Measurements from ENCODE around the gene CTSO. TPM values are rescaled to one million over a fixed set of nuclear protein-coding genes. Genes with fewer than 3 reads are reported as not detected.
"Not testable (repeated sequence)": the region's sequence is repeated elsewhere in the genome, so short reads cannot be mapped to it uniquely, and the experiment has no call there.

CTSO gene
- total and polyA plus RNA-seq, 10 donors = 8.0 to 48.7 (median 25.6) TPM

- Histone ChIP-seq H3K4me1 (peaks cover 0 to 4% (median 0%) of the 10 kb centered on the region in 6 donors), H3K27me3 (replicated peaks in 1 of 7) (no peaks in the 10 kb centered on the region), H3K27ac (no peak overlapping the region), H3K36me3 (peaks cover 0 to 60% (median 26%) of the 10 kb centered on the region in 6 donors), H3K9me3 (no peaks in the 10 kb centered on the region), H3K4me3 (no peak overlapping the region)
- 75 to 88% (median 79%) methylated on average over 6 of the region's 6 CpGs for WGBS, 5 donors
- TF ChIP-seq CTCF (IDR thresholded peaks at IDR 0.05 in 8 of 11, conservative IDR thresholded peaks at IDR 0.05 in 3 of 11) = no peak
- TF ChIP-seq POLR2A (IDR thresholded peaks at IDR 0.05) = no peak
- no peak for TF ChIP-seq POLR2AphosphoS5 (IDR thresholded peaks at IDR 0.05)
- intact Hi-C loops (cut with DNase I; ENCODE audit: low total_unique reads) = no loop called here
- no peak for DNase-seq
These were observed 12.4 kb downstream of the CTSO start for GRCh38 chr4:155941085-155941790.

GRCh38 chr4:155935389-155935986, 18.2 kb downstream of the CTSO start:
- no peak overlapping the region for H3K27ac ChIP-seq
- no peak for TF ChIP-seq POLR2A (IDR thresholded peaks at IDR 0.05)
- no peak for TF ChIP-seq POLR2AphosphoS5 (IDR thresholded peaks at IDR 0.05)
- TF ChIP-seq CTCF (IDR thresholded peaks at IDR 0.05 in 8 of 11, conservative IDR thresholded peaks at IDR 0.05 in 3 of 11) = no peak
- H3K27me3 ChIP-seq (replicated peaks in 1 of 7) = no peaks in the 10 kb centered on the region
- intact Hi-C loops (cut with DNase I; ENCODE audit: low total_unique reads) = no loop called here
- no peaks in the 10 kb centered on the region for H3K9me3 ChIP-seq
- peaks cover 0 to 63% (median 23%) of the 10 kb centered on the region in 6 donors for H3K36me3 ChIP-seq
- 78 to 91% (median 81%) methylated on average over 4 of the region's 4 CpGs for WGBS, 5 donors
- no peaks in the 10 kb centered on the region for H3K4me1 ChIP-seq
- H3K4me3 ChIP-seq = no peak overlapping the region
- DNase-seq = no peak

- H3K27ac ChIP-seq; H3K27me3 ChIP-seq (replicated peaks in 1 of 7); H3K4me1 ChIP-seq; H3K9me3 ChIP-seq; DNase-seq; intact Hi-C loops (cut with DNase I; ENCODE audit: low total_unique reads); H3K4me3 ChIP-seq: not testable (repeated sequence)
- WGBS, 5 donors = 82 to 97% (median 90%) methylated on average over 4 of the region's 4 CpGs
- peaks cover 0 to 59% (median 17%) of the 10 kb centered on the region in 6 donors for H3K36me3 ChIP-seq
These were observed 19.0 kb downstream of the CTSO start for GRCh38 chr4:155934634-155935033.

- intact Hi-C loops (cut with DNase I; ENCODE audit: low total_unique reads) = no loop called here
- no peak for DNase-seq
These were observed 22.0 kb downstream of the CTSO start for GRCh38 chr4:155931634-155932033.

More at GRCh38 chr4:155931634-155932033, 22.0 kb downstream of the CTSO start:
- TF ChIP-seq POLR2A (IDR thresholded peaks at IDR 0.05) (no peak), POLR2AphosphoS5 (IDR thresholded peaks at IDR 0.05) (no peak), CTCF (IDR thresholded peaks at IDR 0.05 in 8 of 11, conservative IDR thresholded peaks at IDR 0.05 in 3 of 11) (no peak)
- no peak overlapping the region for H3K27ac ChIP-seq
- WGBS, 5 donors = 93 to 98% (median 96%) methylated on average over 4 of the region's 4 CpGs
- H3K36me3 ChIP-seq = peaks cover 0 to 58% (median 24%) of the 10 kb centered on the region in 6 donors
- H3K9me3 ChIP-seq = peaks cover 0 to 13% (median 3%) of the 10 kb centered on the region in 8 donors
- H3K4me3 ChIP-seq = no peak overlapping the region
- no peaks in the 10 kb centered on the region for H3K4me1 ChIP-seq
- no peaks in the 10 kb centered on the region for H3K27me3 ChIP-seq (replicated peaks in 1 of 7)
